AG08396 (cell line): Measurements from ENCODE around the gene SYP.
"Not testable (repeated sequence)": the region's sequence is repeated elsewhere in the genome, so short reads cannot be mapped to it uniquely, and the experiment has no call there.

Experiments
- DNase-seq: peaks from one replicate; pipeline ENCODE4 v3.0.0; 2012; ENCODE audit warnings: low spot score, mixed read lengths

Gene SYP

GRCh38 chrX:49189606-49190005, 10.4 kb downstream of the SYP start:
- DNase-seq = no peak

GRCh38 chrX:49188468-49189076, 11.4 kb downstream of the SYP start:
- no peak for DNase-seq

GRCh38 chrX:49187526-49187925, 12.5 kb downstream of the SYP start:
- no peak for DNase-seq

- no peak for DNase-seq
These were observed 13.0 kb downstream of the SYP start for GRCh38 chrX:49187028-49187394.

- peak; percentile 69 for DNase-seq
These were observed 13.6 kb downstream of the SYP start, which contains the start of gene PRICKLE3 for GRCh38 chrX:49186125-49187027. Gene PRICKLE3 (minus strand): TSS chrX:49186373. CDS start chrX:49186297, 76 bp downstream.

- DNase-seq = peak; percentile 87
These were observed 15.4 kb downstream of the SYP start for GRCh38 chrX:49184294-49185281.

- DNase-seq = no peak
These were observed 16.2 kb downstream of the SYP start for GRCh38 chrX:49183701-49184281.

GRCh38 chrX:49179358-49179757, 20.6 kb downstream of the SYP start:
- no peak for DNase-seq

- DNase-seq = no peak
These were observed 21.5 kb downstream of the SYP start for GRCh38 chrX:49178537-49178936.

- DNase-seq = no peak
These were observed 22.0 kb downstream of the SYP start for GRCh38 chrX:49177873-49178480.

GRCh38 chrX:49177338-49177833, 22.6 kb downstream of the SYP start:
- no peak for DNase-seq

- no peak for DNase-seq
These were observed 23.3 kb downstream of the SYP start for GRCh38 chrX:49176421-49177326.

- DNase-seq = no peak
These were observed 24.3 kb downstream of the SYP start for GRCh38 chrX:49175435-49176274.

GRCh38 chrX:49174723-49175122, 25.3 kb downstream of the SYP start:
- no peak for DNase-seq

GRCh38 chrX:49173544-49173943, 26.4 kb downstream of the SYP start:
- not testable (repeated sequence) for DNase-seq

GRCh38 chrX:49172280-49172780, 27.7 kb downstream of the SYP start:
- DNase-seq = peak; percentile 68

- DNase-seq = peak; percentile 62
These were observed 28.2 kb downstream of the SYP start, which contains the start of gene PLP2 for GRCh38 chrX:49171752-49172279. Gene PLP2 (plus strand): TSS chrX:49171898. CDS start chrX:49172001, 103 bp downstream.

- DNase-seq = no peak
These were observed 32.3 kb downstream of the SYP start for GRCh38 chrX:49167740-49168108.
